Psoas muscle (tissue), 8 donors: ENCODE data around the gene MSGN1. TPM values are rescaled to one million over a fixed set of nuclear protein-coding genes. Genes with fewer than 3 reads are reported as not detected.

ENCODE experiments used
- ATAC-seq, 4 donors: fragments of 200-7000 bp; cut with Tn5 transposase; one replicate each; pipeline ENCODE4 v1.9.1; 2020; ENCODE audit warnings: moderate library complexity in 3 of 4, mild to moderate bottlenecking in 2 of 4
- DNase-seq, 2 donors: peaks; one replicate each; pipeline ENCODE4 v3.0.0-alpha.2; 2020
- H3K27ac ChIP-seq: fragments of 200-600 bp; one replicate; pipeline ENCODE4 v1.8.0; 2022
- H3K27me3 ChIP-seq, 3 donors: fragments of 200-600 bp in 1 of 3; one replicate each; pipeline versions ENCODE4 v1.6.1 to v1.8.0; 2013 to 2022; ENCODE audit warnings: low read length in 2 of 3, mild to moderate bottlenecking in 2 of 3, moderate library complexity in 1 of 3; ENCODE audit not compliant: insufficient read depth in 3 of 3
- H3K36me3 ChIP-seq, 2 donors: fragments of 200-600 bp in 1 of 2; one replicate each; pipeline versions ENCODE4 v1.6.1 to v1.8.0; 2013 to 2022; ENCODE audit warnings: low read depth in 1 of 2, mild to moderate bottlenecking in 1 of 2, moderate library complexity in 1 of 2; ENCODE audit not compliant: insufficient read depth in 1 of 2
- H3K4me1 ChIP-seq: fragments of 200-600 bp; one replicate; pipeline ENCODE4 v1.8.0; 2022
- H3K4me3 ChIP-seq: fragments of 200-600 bp; one replicate; pipeline ENCODE4 v1.8.0; 2022; ENCODE audit warnings: mild to moderate bottlenecking
- H3K9me3 ChIP-seq: fragments of 200-600 bp; one replicate; pipeline ENCODE4 v1.8.0; 2022
- WGBS, 3 donors: extraction: QIAGEN DNeasy Blood & Tissue Kit; methylation state at CpG; one replicate each; pipeline versions ENCODE4 v1.1.6 to v1.1.7; 2013; 5-methylcytosine and 5-hydroxymethylcytosine counted together
- intact Hi-C, 2 donors: fragments of 100-400 bp; cut with DNase I; formaldehyde crosslinking; loops; one replicate each; pipeline versions ENCODE4 v1.11.0 to v1.14.2; 2022
- polyA plus RNA-seq, 3 donors: library from polyadenylated mRNA; stranded (reverse); fragments of 200-250 nt; gene quantifications; one replicate each; pipeline ENCODE4 v1.2.3, GENCODE V29; 2013
- total RNA-seq, 4 donors: library from RNA; stranded (reverse); fragmentation: NEBNext Ultra II Directional in 2 of 4; extraction: Animal tissue kit (Norgen Biotek cat#: 25700) in 2 of 4; gene quantifications; one replicate each; pipeline versions ENCODE4 v1.2.1 to v1.2.4, GENCODE V29; 2021 to 2023
- TF ChIP-seq, protein P1 (sequence below): fragments of 200-600 bp; IDR thresholded peaks from one replicate; pipeline ENCODE4 v1.8.0; 2022; ENCODE audit warnings: antibody characterized with exemption
- donor health status: healthy with polysubstance abuse.
- donor health status: DM: no; HTN: no; CAD: no; lungs with moderate emphysema.
- donor health status: Bipolar disorder and iron deficiency.
- donor health status: healthy.
- donor health status: DM: yes; HTN: yes; CAD: no.
- donor health status: DM: no; HTN: no; CAD: no.
- donor health status: DM: no; HTN: no; CAD: no.
- donor health status: DM: yes; HTN: yes; CAD: no.

The MSGN1 gene
- total and polyA plus RNA-seq, 7 donors, result not detected

DNA sequence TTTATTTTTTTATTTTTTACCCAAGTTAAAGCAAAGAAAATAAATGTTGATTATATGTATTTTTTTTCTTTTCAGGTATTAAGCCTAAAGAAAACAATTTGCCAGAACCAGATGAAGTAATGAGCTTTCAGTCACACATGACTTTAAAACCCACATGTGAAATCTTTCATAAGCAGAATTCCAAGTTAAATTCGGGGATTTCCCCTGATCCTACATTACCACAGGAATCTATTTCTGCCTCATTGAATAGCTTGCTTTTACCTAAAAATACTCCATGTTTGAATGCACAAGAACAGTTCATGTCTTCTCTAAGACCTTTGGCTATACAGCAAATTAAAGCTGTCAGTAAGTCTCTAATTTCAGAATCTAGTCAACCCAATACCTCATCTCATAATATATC, 35.7 kb upstream of the MSGN1 start:
- 64 to 88% (median 77%) methylated on average over 1 of the region's 1 CpG for WGBS, 3 donors

DNA sequence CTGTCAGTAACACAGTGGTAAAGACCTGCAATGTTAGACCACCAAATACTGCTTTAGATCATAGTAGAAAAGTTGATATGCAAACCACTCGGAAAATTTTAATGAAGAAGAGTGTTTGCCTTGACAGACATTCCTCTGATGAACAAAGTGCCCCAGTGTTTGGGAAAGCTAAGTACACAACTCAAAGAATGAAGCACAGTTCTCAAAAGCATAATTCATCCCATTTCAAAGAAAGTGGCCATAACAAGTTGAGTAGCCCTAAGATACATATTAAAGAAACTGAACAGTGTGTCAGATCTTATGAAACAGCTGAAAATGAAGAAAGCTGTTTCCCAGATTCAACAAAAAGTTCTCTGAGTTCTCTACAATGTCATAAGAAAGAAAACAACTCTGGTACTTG, 34.8 kb upstream of the MSGN1 start:
- 85 to 92% (median 92%) methylated on average over 1 of the region's 1 CpG for WGBS, 3 donors

More for the DNA sequence above, 35.7 kb upstream of the MSGN1 start:
- Histone ChIP-seq H3K4me3 (no peak overlapping the region), H3K9me3 (no peaks in the 10 kb centered on the region), H3K27me3 (no peaks in the 10 kb centered on the region), H3K4me1 (no peaks in the 10 kb centered on the region), H3K27ac (no peak overlapping the region), H3K36me3 (peaks cover 0 to 22% of the 10 kb centered on the region in 2 donors)
- TF ChIP-seq, protein P1, sequence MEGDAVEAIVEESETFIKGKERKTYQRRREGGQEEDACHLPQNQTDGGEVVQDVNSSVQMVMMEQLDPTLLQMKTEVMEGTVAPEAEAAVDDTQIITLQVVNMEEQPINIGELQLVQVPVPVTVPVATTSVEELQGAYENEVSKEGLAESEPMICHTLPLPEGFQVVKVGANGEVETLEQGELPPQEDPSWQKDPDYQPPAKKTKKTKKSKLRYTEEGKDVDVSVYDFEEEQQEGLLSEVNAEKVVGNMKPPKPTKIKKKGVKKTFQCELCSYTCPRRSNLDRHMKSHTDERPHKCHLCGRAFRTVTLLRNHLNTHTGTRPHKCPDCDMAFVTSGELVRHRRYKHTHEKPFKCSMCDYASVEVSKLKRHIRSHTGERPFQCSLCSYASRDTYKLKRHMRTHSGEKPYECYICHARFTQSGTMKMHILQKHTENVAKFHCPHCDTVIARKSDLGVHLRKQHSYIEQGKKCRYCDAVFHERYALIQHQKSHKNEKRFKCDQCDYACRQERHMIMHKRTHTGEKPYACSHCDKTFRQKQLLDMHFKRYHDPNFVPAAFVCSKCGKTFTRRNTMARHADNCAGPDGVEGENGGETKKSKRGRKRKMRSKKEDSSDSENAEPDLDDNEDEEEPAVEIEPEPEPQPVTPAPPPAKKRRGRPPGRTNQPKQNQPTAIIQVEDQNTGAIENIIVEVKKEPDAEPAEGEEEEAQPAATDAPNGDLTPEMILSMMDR, result no peak
- DNase-seq (no peak), ATAC-seq (no peak)
- intact Hi-C loops, result no loop called here

GRCh38 chr2:17786727-17787126, 29.5 kb upstream of the MSGN1 start:
- 72 to 73% (median 72%) methylated on average over 3 of the region's 3 CpGs for WGBS, 3 donors
- intact Hi-C loops, result no loop called here
- H3K27ac ChIP-seq, result no peak overlapping the region
- TF ChIP-seq, protein P1, result no peak
- ATAC-seq, result no peak
- H3K4me1 ChIP-seq, result no peaks in the 10 kb centered on the region
- no peak for DNase-seq
- H3K27me3 ChIP-seq, result no peaks in the 10 kb centered on the region
- no peaks in the 10 kb centered on the region for H3K9me3 ChIP-seq
- H3K4me3 ChIP-seq, result no peak overlapping the region
- peaks cover 0 to 3% of the 10 kb centered on the region in 2 donors for H3K36me3 ChIP-seq

More for the DNA sequence above, 34.8 kb upstream of the MSGN1 start:
- Histone ChIP-seq H3K36me3 (peaks cover 0 to 22% of the 10 kb centered on the region in 2 donors), H3K27ac (no peak overlapping the region), H3K4me1 (no peaks in the 10 kb centered on the region), H3K27me3 (no peaks in the 10 kb centered on the region), H3K9me3 (no peaks in the 10 kb centered on the region), H3K4me3 (no peak overlapping the region)
- TF ChIP-seq, protein P1, result no peak
- DNase-seq (no peak), ATAC-seq (no peak)
- intact Hi-C loops, result no loop called here

GRCh38 chr2:17788773-17789172, 27.5 kb upstream of the MSGN1 start:
- ATAC-seq, result no peak
- TF ChIP-seq, protein P1, result no peak
- no peaks in the 10 kb centered on the region for H3K9me3 ChIP-seq
- intact Hi-C loops, result no loop called here
- H3K27ac ChIP-seq, result no peak overlapping the region
- H3K36me3 ChIP-seq, result no peaks in the 10 kb centered on the region
- no peak for DNase-seq
- WGBS, 3 donors, result 62 to 73% (median 67%) methylated on average over 4 of the region's 4 CpGs
- H3K4me3 ChIP-seq, result no peak overlapping the region
- H3K27me3 ChIP-seq, result no peaks in the 10 kb centered on the region
- H3K4me1 ChIP-seq, result peaks cover 7% of the 10 kb centered on the region

GRCh38 chr2:17790536-17790935, 25.7 kb upstream of the MSGN1 start:
- DNase-seq, result no peak
- TF ChIP-seq, protein P1, result no peak
- Histone ChIP-seq H3K9me3 (no peaks in the 10 kb centered on the region), H3K4me1 (peaks cover 23% of the 10 kb centered on the region), H3K27ac (no peak overlapping the region), H3K27me3 (no peaks in the 10 kb centered on the region), H3K4me3 (no peak overlapping the region), H3K36me3 (no peaks in the 10 kb centered on the region)
- WGBS, 3 donors, result 73 to 94% (median 77%) methylated on average over 1 of the region's 1 CpG
- ATAC-seq, result no peak
- intact Hi-C loops, result no loop called here
